NB4 (cell line): Measurements from ENCODE around the gene SSMEM1.

Experiments used
- CTCF ChIP-seq: IDR thresholded peaks from one replicate; pipeline ENCODE4 v1.5.1; 2012; ENCODE audit warnings: low read depth, low read length
- MYC ChIP-seq: IDR thresholded peaks from 2 replicates; pipeline ENCODE4 v1.6.1; 2011; ENCODE audit warnings: low read depth, low read length
- POLR2A ChIP-seq: IDR thresholded peaks from 2 replicates; pipeline ENCODE4 v1.6.1; 2011; ENCODE audit warnings: mild to moderate bottlenecking; ENCODE audit not compliant: insufficient read length; ENCODE audit errors: extremely low read depth

- no peak for TF ChIP-seq MYC
- TF ChIP-seq CTCF = no peak
- no peak for TF ChIP-seq POLR2A
These were observed 856 bp downstream of the SSMEM1 start for GRCh38 chr7:130208516-130208915.
